ENCODE results near the gene SLC2A4RG.

SLC2A4RG gene

GRCh38 chr20:63792866-63793265 lies 53.3 kb downstream of the SLC2A4RG start:
- Histone ChIP-seq H3K27ac (no peak overlapping the region), H3K4me1 (peaks cover 7 to 71% (median 36%) of the 10 kb centered on the region in 10 experiments), H3K4me2 (peak overlapping the region in 4 of 11 experiments; percentile 10 to 19 (median 14); a peak in 4 of 22 replicates), H3K36me3 (peaks cover 0 to 21% (median 0%) of the 10 kb centered on the region in 11 experiments; a peak in 8 of 22 replicates), H3K4me3 (no peak overlapping the region), H3K9ac (no peak overlapping the region), H4K20me1 (peaks cover 0 to 70% (median 0%) of the 10 kb centered on the region in 11 experiments; a peak in 7 of 22 replicates), H3K27me3 (peaks cover 18 to 34% (median 25%) of the 10 kb centered on the region in 11 experiments), H3K9me3 (replicated peaks in 1 of 11) (peaks cover 0 to 29% (median 4%) of the 10 kb centered on the region in 11 experiments; a peak in 9 of 22 replicates)
- TF ChIP-seq Cebpa-rat (IDR thresholded peaks at IDR 0.05), result no peak
